ENCODE measurements around the gene ACBD6. TPM values are rescaled to one million over a fixed set of nuclear protein-coding genes. Genes with fewer than 3 reads are reported as not detected.

ACBD6 gene
- total RNA-seq, 1 experiment from 2014 or later, result 67.6 TPM

DNA sequence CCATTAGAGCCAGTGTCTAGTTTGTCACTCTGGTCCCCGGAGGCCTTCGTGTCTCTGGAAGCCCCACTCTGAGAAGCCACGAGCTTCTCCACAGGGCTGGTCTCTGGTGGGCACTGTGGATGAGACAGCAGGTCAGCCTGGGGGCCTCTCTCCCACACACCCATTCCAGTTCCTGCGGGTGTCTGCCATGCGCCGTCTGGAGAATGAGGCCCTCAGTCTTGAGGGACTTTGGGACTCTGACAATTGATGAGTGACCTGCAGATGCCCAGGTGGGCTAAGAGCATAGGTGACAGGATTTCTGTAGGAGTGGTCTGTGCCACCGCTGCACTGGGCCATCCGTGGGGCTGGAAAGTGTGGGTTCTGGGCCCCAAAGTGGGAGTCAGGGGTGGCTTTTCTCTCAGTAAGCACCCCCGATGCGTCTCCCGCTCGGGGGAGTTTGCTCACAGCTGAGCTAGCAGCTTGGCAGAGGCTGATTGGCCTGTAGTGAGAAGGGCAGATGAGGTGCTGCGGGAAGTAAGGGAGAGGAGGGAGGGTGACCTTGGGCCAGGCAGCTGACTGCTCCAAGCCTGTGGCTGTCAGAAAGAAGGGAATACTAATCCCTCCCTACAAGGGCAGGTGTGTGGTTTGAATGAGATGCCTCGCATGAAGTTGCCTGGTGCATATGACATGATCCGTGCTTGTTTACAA, 245.9 kb downstream of the ACBD6 start:
- DNase-seq (ENCODE audit: low spot score), result no peak

DNA sequence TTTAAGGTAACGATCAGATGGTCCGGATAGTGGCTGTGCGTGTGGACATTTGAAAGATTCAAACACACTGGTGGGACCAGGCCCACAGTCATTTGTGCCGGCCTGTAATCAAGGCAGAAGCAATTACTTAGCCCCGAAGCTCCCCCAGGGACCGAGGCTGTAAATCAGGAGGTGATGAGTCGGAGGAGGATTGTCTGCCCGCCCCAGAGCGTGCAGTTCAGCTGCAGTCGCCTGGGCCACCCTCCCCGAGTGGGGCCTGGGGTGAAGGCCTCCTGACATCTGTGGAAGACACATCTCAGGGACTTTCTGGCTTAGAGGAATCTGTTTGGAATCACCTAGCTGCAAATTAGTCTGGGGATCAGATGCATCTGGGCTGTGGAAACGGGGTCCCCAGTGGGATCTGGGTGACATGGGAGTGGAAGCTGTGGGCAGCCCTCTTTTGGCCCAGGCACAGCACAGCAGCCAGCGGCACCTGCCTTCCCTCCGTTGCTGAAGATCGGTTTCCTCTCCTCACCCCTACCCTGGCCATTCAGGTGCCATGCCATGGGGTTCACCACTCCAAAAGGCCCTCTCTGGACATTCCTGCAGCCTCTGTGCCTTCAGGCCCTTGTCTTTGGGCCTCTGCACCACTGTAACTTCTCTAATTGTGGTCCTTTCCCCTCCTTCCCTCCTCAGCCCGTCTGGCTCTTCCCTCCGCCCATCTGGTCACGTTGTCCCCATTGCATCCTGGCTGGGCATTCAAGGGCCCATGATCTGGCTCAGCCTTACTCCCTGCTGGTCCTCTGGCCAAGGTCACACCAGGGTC, 246.6 kb downstream of the ACBD6 start:
- DNase-seq (ENCODE audit: low spot score), result no peak

DNA sequence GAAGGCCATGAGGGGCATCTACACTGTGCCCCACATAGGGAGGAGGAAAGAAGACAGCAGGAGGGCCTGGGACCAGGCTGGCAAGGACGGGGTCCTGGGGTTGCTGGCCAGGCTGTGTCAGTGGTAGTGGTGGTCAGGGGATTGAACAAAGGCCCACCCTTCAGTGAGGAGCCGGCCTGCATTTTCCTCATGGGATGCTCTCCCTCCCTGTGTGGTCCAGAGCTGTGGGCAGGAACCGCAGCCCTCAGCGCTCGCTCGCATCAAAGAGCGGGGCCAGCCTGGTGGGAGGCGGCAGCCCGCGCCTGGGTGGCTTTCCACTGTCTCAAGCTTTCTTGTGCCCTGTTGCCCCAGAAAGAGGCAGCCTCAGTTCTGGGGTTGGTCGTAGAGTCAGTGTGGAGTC, 247.5 kb downstream of the ACBD6 start:
- no peak for DNase-seq (ENCODE audit: low spot score)

DNA sequence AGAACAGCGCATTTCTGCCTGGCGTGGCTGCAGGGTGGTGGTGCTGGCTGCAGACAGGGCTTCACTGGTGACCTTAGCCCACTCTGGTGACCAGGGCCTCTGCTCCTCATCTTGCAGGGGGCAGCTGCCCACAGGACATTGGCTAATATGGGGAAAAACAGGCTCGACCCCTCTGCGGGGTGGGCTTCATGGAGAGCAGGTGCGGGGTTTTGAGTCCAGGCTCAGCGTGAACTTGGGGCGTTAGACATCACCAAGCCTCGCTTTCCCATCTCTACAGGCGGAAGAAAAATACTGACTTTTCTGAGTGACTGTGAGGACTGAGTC, 247.9 kb downstream of the ACBD6 start:
- no peak for DNase-seq (ENCODE audit: low spot score)

DNA sequence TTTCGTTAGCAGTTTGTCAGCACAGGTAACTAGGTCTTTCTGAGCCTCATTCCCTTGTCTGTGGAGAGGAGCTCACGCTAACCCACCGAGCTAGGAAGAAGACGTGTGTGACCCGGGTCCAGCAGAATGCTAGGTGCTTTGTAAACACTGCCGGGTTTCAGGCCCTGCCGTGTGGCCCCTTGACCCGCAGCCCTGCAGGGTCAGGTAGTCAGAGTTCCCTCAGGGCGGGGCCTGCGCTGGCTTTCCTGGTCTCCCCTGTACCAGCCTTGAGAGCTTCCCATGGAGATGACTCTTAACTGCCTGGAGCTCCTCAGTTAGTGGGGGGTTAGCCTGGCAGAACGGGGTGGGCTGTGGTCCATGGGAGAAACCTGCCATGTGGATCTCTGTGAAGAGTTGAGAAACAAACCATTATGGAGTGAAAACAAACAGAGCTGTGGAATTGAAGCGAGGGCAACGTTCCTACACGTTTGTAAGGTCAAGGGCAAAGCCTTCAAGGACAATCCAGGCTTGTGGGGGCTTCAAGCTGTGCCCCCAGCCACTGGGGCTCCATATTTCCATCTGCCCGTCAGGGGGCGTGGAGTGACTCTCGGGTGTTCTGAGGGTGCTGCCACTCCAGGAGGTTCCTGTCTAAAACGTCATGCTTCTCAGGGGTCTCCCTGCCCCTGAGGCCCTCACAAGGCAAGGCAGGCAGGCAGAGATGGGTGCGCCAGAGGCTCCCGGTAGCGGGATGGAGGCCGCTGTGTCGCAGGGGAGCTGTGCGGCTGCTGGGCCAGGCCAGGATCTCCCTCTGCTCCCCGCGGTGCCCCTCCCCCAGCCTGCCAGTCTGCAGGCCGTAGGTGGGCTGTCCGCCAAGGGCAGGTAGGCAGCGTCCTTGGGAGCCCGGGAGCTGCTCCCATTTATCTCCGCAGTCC, 248.5 kb downstream of the ACBD6 start:
- DNase-seq (ENCODE audit: low spot score), result no peak

DNA sequence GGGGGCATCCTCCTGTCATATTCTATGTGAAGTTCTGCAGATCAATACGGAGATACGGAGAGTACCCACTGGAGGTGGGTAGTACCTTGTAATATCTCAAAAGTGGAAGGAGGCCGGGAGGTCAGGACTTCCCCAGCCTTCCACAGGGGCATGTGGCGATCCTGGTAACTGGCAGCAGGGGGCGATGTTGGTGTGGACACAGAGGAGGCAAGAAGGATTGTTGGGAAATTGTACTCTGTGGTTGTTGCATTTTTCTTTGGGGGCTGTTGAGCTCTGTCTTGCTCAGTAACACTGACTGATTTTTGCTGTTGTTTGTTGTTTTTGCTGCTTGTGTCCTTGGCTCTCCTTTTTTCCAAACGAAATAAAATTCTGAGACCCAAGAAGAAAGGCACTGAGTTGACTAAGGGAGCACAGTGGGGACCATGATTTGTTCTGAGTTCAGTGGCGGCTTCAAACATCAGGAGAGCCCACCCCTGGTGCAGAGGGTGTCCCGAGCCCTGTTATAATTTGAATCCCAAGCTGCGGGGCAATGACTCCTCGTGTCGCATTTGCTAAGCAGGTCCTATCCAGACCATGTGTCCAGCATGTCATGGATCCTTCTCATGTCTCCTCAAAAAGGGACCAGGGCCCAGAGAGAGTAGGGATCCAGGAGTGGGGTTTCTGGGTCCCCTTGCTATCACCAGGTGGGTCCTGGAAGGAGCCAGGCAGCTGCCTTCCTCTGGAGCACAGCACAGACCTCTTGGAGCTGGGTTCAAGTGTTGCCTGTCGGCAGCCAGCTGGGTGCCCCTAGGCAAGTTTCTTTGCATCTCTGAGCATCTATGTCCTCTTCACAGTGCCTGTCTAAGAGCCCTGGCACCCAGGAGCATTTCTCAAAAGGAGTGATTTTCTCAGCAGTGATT, 249.5 kb downstream of the ACBD6 start:
- DNase-seq (ENCODE audit: low spot score), result peak; percentile 62

DNA sequence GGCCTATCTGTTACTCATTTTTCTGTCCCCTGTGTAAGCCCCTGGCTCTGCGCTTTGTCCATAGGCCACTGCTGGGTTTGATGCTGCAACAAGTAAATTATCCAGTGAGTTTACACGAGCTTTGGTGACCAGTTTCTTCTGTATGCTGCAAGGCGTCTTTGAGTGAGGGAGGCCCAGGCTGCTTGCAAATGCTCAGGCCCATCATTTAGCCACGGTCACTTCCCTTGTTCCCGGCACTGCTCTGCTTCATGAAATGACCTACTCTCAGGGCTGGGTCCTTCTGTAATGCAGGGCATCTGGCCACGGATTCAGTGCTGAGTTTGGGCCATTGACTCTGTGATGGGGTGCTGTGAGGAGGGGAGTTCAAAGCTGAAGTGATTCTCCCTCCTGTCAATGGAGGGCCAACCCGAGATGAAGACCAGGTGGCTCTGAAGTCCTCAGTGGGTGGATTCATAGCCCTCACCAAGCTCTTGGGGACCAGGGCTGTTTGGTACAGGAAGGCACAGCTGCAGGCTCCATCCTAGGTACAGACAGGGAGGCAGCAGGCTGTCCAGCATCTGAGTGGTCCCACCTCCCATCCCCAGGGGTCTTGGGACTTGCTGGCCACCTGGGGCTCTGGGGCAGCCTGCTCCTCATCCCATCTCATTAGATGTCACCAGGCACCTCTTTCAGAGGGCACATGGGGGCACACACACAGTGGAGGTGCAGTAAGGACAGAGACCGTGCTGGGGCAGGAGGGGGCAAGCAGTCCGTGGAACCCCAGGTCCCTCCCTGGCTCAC, 250.7 kb downstream of the ACBD6 start:
- DNase-seq (ENCODE audit: low spot score), result no peak

DNA sequence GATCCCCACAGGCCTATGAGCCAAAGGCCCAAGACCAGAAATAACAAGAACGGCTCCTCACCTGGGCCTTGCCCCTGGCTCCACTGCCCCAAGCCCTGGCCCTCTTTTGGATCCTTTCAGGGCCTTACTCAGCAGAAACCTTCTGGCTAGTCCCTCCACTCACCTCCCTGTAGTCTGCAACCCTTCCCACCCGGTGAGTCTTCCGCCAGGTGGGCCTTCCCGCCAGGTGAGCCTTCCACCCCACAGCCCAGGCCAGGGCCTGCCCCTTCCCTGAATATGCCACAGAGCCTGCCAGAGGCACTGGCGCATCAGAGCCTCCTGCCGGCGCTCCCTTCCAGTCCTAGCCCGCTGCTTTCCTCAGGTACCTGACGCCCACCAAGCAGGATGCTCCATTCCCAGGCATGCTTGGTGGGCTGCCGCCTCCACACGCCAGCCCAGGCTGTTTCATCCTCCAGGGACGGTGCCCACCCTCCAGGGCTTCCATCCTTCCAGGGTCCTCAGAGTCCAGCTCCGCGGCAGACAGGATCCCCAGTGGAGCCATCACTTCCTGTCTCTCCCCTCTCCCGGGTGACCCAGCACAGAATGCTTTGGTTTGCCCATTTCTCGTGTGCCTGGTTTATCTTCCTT, 251.4 kb downstream of the ACBD6 start:
- no peak for DNase-seq (ENCODE audit: low spot score)

DNA sequence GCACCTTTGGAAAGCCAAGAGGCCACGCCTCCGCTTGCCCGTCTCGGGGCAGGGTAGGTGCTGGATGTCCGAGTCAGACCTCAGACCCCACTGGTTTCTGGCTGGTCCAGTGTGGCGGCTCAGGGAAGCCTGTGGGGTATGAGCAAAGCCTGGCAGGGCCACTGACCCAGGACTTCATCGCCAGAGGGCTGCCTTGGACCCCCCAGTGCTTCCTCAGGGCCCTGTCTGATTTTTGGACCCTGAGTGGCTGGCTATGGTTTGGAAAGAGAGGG, 251.9 kb downstream of the ACBD6 start:
- DNase-seq (ENCODE audit: low spot score), result no peak

DNA sequence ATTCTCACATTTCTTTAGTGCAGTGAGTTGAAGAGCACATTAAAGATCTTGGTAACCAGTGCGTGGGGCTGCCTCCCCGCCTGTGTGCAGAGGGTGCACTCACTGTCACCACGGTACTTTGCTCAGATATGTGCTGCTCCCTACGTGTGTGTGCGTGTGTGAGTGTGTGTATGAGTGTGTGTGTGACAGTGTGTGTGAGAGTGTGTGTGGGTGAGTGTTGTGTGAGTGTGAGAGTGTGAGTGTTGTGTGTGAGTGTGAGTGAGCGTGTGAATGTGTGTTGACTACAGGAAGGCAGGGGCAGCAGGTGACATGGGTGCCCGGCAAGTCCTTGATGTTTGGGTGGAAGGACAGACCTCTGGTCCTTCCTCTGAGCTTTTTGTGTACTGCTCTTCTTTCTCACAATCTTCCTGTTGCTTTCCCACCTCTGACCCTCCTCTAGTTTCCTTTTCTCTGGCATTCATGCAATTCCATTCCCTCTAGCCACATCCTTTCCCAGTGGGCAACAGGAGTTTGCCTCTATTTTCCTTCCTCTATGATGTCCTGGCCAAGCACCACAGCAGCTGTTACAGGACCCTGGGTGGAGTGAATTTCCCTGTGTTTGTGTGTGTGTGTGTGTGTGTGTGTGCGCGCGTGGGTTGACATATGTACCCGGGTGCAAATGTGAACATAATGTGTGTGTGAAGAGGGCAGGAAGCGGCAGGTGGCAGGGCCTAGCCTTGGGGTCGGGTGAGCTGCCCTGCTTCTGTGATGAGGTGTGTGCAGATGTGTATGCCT, 252.5 kb downstream of the ACBD6 start:
- DNase-seq (ENCODE audit: low spot score), result no peak

DNA sequence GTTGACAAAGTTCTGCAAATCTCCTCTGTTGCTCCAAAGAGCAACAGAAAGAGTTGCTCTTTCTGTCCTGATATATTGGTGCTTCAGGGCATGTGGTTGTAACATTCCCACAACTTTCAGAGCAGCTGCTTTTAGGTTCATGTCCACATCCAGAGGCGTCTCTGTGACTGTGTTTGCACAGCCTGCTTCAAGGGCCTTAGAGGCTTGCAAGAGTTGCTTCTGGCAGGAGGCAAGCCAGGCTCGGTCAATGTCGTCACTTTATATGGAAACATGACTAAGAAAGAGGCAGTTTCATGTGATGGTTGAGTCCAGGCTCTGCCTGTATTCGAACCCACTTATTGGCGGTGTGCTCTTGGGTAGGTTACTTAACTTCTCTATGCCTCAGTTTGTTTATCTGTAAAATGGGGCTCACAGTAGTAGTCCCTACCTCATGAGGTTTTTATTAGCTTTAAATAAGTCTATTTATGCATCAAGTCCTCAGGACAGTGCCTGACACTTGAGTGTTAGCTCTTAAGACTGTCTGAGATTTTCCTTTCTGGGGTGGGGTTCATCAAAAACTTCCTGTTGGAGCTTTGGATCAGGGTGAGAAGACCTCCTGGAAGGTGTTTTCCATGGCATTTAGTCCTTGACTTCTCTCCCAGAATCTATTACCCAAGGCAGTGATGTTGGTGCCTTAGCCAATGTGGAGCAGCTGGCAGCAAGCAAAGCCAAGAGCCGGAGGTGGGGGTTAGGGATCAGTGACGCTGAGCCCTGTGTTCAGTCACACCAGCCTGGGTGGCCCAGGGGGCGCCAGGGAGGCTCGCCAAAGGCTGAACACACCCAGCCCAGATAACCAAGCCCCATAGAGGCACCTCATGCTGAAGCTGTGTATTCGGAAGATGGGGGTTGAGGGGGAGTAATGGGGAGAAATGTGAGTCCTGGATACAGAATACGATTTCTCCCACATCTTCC, 253.4 kb downstream of the ACBD6 start:
- DNase-seq (ENCODE audit: low spot score), result no peak

DNA sequence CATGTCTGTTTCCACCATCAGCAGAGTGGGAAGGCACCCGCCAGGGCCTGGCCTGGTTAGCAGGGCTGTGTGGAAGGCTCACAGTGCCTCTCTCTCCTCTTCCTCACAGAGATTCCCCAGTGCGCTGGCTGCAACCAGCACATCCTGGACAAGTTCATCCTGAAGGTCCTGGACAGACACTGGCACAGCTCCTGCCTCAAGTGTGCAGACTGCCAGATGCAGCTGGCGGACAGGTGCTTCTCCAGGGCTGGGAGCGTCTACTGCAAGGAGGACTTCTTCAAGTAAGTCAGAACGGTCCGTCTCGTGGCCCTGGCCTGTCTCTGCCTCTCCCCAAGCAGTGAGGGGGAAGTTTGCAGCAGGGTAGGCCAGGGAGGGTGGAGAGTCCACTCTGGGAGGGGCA, 254.2 kb downstream of the ACBD6 start:
- DNase-seq (ENCODE audit: low spot score), result no peak

DNA sequence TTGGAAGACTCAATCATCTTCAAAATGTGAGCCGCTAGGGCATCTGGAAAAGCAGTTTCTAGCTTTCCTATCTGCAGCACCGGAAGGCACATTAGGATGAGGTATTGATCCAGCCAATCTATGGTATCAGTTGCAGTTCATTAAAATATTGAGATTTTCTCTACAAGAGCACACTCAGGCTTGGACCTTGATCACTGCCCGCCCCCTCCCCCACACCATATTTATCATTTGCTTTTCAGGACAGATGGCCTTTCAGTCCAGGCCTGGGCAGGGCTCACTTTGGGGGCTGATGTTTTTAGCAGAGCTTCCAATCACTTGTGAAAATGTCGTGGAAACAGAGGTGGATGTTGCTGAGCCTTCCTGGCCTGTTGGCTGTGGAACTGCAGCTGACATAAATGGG, 254.8 kb downstream of the ACBD6 start:
- no peak for DNase-seq (ENCODE audit: low spot score)

DNA sequence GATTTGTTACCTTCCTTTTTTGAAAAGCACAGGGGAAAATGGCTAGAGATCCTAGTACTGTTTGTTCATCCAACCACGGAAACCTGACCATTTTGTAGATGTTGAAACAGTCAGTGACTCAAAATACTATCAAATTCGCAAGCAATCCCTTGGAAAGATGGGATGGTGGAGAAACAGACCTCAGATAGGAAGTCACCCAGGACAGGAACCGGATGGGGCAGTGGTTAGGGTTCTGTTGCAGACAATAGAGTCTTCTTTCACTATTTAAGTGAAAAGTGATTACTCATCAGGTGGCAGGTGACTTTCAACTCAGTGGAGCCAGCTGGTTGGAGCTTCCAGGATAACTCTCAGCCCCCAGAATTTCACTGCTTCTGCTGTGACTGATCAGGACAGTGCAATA, 255.3 kb downstream of the ACBD6 start:
- DNase-seq (ENCODE audit: low spot score), result no peak

DNA sequence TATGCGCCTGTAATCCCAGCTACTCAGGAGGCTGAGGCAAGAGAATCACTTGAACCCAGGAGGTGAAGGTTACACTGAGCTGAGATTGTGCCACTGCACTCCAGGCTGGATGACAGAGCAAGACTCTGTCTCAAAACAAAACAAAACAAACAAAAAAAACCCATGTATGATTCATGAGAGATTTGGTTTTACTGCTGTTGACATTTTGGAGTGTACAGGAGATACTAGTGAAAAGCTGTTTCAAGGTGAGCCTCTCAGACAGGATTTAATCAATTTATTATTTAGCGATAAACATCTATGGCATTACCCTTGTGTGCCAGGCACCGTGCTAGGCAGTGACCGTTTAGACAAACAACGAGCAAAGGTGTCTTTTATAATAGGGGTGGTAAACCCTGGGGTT, 255.8 kb downstream of the ACBD6 start:
- DNase-seq (ENCODE audit: low spot score), result no peak

DNA sequence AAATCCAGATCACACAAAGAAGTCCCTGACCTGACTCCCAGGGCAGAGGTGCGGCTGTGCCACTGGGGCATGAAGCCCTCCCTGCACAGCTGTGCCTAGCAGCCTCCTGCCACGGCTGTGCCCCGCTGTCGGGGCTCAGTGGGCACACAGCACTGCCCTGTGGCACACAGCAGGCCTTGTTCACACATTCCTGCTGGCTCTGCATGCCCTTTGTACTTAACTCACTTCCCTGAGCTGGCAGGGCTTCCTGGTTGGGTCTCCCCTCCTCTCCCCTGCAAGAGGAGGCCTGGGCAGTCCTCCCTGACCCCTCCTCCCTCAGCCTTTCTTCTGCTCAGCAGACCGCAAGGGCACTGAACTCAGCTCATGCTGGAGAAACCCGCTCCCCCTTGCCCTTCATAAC, 257.5 kb downstream of the ACBD6 start:
- no peak for DNase-seq (ENCODE audit: low spot score)

DNA sequence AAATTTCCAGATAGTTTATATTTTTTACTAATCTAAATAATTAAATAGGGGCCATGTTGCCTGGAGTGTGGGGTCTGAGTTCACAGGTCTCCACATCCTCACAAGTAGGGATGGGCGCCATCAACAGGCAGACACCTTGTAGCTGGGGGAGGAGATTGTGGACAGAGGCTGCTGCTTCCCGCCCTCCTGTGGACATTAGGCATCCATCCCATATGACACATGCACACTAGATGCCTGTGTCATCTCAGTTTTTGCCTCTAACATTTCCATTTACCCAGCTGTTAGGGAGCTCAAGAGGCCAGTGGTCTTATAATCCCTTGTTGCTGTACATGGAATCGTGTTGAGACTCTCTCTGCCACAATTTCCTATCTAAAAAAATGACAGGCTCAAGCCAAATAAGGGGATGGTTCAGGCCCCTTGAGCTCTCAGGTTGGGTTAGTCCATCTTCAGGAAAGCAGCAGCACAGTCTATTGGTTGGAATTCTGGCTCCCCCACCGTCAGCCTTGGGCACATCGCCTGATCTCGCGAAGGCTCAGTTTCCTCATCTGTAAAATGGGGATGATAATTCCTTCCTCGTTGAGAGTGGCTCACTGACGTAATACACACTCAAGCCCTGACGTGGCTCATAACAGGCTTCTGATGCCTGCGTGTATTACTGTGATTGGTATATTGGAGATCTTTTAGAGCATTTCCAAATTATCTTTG, 258.7 kb downstream of the ACBD6 start:
- DNase-seq (ENCODE audit: low spot score), result no peak

Measured in H4 (cell line).